GM13976 (cell line): ENCODE data around the gene PGAP2.

Source experiments
- DNase-seq: peaks from one replicate; pipeline ENCODE4 v3.0.0; 2012; ENCODE audit warnings: low spot score
- CTCF ChIP-seq: IDR thresholded peaks from 2 replicates; pipeline ENCODE4 v1.5.1; 2012; ENCODE audit warnings: borderline replicate concordance, mild to moderate bottlenecking; ENCODE audit not compliant: insufficient read depth; ENCODE audit errors: extremely low read depth, missing control alignments, control extremely low read depth
- in situ Hi-C: fragments of 300-500 bp; cut with MboI; formaldehyde crosslinking; loops from one replicate; pipeline ENCODE4 v1.12.0; 2022; ENCODE audit warnings: low sequenced_read_pairs, mixed read lengths, inconsistent platforms; ENCODE audit not compliant: unreplicated experiment

The PGAP2 gene

GRCh38 chr11:3816673-3817072 is 8.3 kb downstream of the PGAP2 start:
- in situ Hi-C loops = no loop called here
- no peak for TF ChIP-seq CTCF
- no peak for DNase-seq

GRCh38 chr11:3817181-3817800 is 8.9 kb downstream of the PGAP2 start:
- DNase-seq = no peak
- TF ChIP-seq CTCF = no peak
- in situ Hi-C loops = no loop called here

- in situ Hi-C loops = no loop called here
- DNase-seq = no peak
- TF ChIP-seq CTCF = no peak
Measured at GRCh38 chr11:3820971-3821370, 12.6 kb downstream of the PGAP2 start.

GRCh38 chr11:3822312-3822711 is 14.0 kb downstream of the PGAP2 start:
- in situ Hi-C loops = no loop called here
- no peak for TF ChIP-seq CTCF
- no peak for DNase-seq

GRCh38 chr11:3823303-3823702 is 14.9 kb downstream of the PGAP2 start:
- DNase-seq = no peak
- TF ChIP-seq CTCF = no peak
- in situ Hi-C loops = no loop called here

GRCh38 chr11:3823762-3824506 is 15.6 kb downstream of the PGAP2 start:
- no peak for TF ChIP-seq CTCF
- DNase-seq = no peak
- in situ Hi-C loops = no loop called here
